ENCODE measurements around the gene WDR20. TPM values are rescaled to one million over a fixed set of nuclear protein-coding genes. Genes with fewer than 3 reads are reported as not detected.

WDR20 gene
- total and polyA plus RNA-seq, 2 experiments from 2014 or later: 15.3 to 24.0 TPM

GRCh38 chr14:102187044-102187443 is 47.3 kb downstream of the WDR20 start:
- no peaks in the 10 kb centered on the region for H3K9me3 ChIP-seq (ENCODE audit: low read depth)
- no peaks in the 10 kb centered on the region for H3K27me3 ChIP-seq
- peaks cover 99% of the 10 kb centered on the region for H3K79me2 ChIP-seq
- WGBS (ENCODE audit: low lambda C conversion rate, missing lambda C conversion rate): 45% methylated on average over 3 of the region's 3 CpGs
- peak overlapping the region; percentile 61 for H3K4me2 ChIP-seq
- H4K20me1 ChIP-seq (ENCODE audit: insufficient read depth, poor library complexity, severe bottlenecking): peaks cover 26% of the 10 kb centered on the region
- TF ChIP-seq EZH2phosphoT487 (IDR thresholded peaks at IDR 0.05; ENCODE audit: low read depth, severe bottlenecking, unreplicated experiment) (no peak), CTCF (IDR thresholded peaks at IDR 0.05; ENCODE audit: poor library complexity) (no peak), EZH2 (IDR thresholded peaks at IDR 0.05; ENCODE audit: borderline replicate concordance) (no peak)
- H3K4me1 ChIP-seq (ENCODE audit: insufficient read depth): peaks cover 28% of the 10 kb centered on the region
- DNase-seq (ENCODE audit: low spot score): peak; percentile 34
- no peaks in the 10 kb centered on the region for H3K36me3 ChIP-seq (replicated peaks; ENCODE audit: insufficient read depth, low read depth)
- H2AFZ ChIP-seq: no peak overlapping the region
- peak overlapping the region; percentile 74 for H3K27ac ChIP-seq
- H3K9me2 ChIP-seq (replicated peaks; ENCODE audit: insufficient read depth): no peaks in the 10 kb centered on the region
- no peak overlapping the region for H3K4me3 ChIP-seq

GRCh38 chr14:102187568-102188001 is 47.9 kb downstream of the WDR20 start:
- 69% methylated on average over 4 of the region's 4 CpGs for WGBS (ENCODE audit: low lambda C conversion rate, missing lambda C conversion rate)
- no peaks in the 10 kb centered on the region for H3K27me3 ChIP-seq
- H3K36me3 ChIP-seq (replicated peaks; ENCODE audit: insufficient read depth, low read depth): no peaks in the 10 kb centered on the region
- no peaks in the 10 kb centered on the region for H3K9me3 ChIP-seq (ENCODE audit: low read depth)
- H3K4me1 ChIP-seq (ENCODE audit: insufficient read depth): peaks cover 28% of the 10 kb centered on the region
- H3K27ac ChIP-seq: peak overlapping the region; percentile 74
- peaks cover 26% of the 10 kb centered on the region for H4K20me1 ChIP-seq (ENCODE audit: insufficient read depth, poor library complexity, severe bottlenecking)
- no peaks in the 10 kb centered on the region for H3K9me2 ChIP-seq (replicated peaks; ENCODE audit: insufficient read depth)
- peak overlapping the region; percentile 12 for H3K4me2 ChIP-seq
- H3K4me3 ChIP-seq: no peak overlapping the region
- TF ChIP-seq EZH2 (IDR thresholded peaks at IDR 0.05; ENCODE audit: borderline replicate concordance) (no peak), EZH2phosphoT487 (IDR thresholded peaks at IDR 0.05; ENCODE audit: low read depth, severe bottlenecking, unreplicated experiment) (no peak), CTCF (IDR thresholded peaks at IDR 0.05; ENCODE audit: poor library complexity) (no peak)
- no peak for DNase-seq (ENCODE audit: low spot score)
- H2AFZ ChIP-seq: no peak overlapping the region
- peaks cover 99% of the 10 kb centered on the region for H3K79me2 ChIP-seq

GRCh38 chr14:102188187-102188586 is 48.5 kb downstream of the WDR20 start:
- Histone ChIP-seq H3K4me1 (ENCODE audit: insufficient read depth) (peaks cover 28% of the 10 kb centered on the region), H3K9me2 (replicated peaks; ENCODE audit: insufficient read depth) (no peaks in the 10 kb centered on the region)

More at GRCh38 chr14:102188187-102188586, 48.5 kb downstream of the WDR20 start:
- Histone ChIP-seq H3K27me3 (no peaks in the 10 kb centered on the region), H3K36me3 (replicated peaks; ENCODE audit: insufficient read depth, low read depth) (no peaks in the 10 kb centered on the region), H3K79me2 (peaks cover 98% of the 10 kb centered on the region), H3K9me3 (ENCODE audit: low read depth) (no peaks in the 10 kb centered on the region), H4K20me1 (ENCODE audit: insufficient read depth, poor library complexity, severe bottlenecking) (peaks cover 21% of the 10 kb centered on the region), H2AFZ (no peak overlapping the region), H3K4me3 (no peak overlapping the region), H3K4me2 (no peak overlapping the region), H3K27ac (no peak overlapping the region)
- TF ChIP-seq EZH2phosphoT487 (IDR thresholded peaks at IDR 0.05; ENCODE audit: low read depth, severe bottlenecking, unreplicated experiment): no peak
- TF ChIP-seq CTCF (IDR thresholded peaks at IDR 0.05; ENCODE audit: poor library complexity): no peak
- no peak for TF ChIP-seq EZH2 (IDR thresholded peaks at IDR 0.05; ENCODE audit: borderline replicate concordance)
- 84% methylated on average over 1 of the region's 1 CpG for WGBS (ENCODE audit: low lambda C conversion rate, missing lambda C conversion rate)
- no peak for DNase-seq (ENCODE audit: low spot score)

All from hepatocyte (in vitro differentiated cells).